GM21515 (cell line): ENCODE data around the gene REN.

Source experiments
- ATAC-seq: cut with Tn5 transposase; IDR thresholded peaks from one replicate; pipeline ENCODE4 v1.9.1; 2021; ENCODE audit not compliant: unreplicated experiment

REN gene

GRCh38 chr1:204110894-204111633 is 55.1 kb downstream of the REN start:
- no peak for ATAC-seq

DNA sequence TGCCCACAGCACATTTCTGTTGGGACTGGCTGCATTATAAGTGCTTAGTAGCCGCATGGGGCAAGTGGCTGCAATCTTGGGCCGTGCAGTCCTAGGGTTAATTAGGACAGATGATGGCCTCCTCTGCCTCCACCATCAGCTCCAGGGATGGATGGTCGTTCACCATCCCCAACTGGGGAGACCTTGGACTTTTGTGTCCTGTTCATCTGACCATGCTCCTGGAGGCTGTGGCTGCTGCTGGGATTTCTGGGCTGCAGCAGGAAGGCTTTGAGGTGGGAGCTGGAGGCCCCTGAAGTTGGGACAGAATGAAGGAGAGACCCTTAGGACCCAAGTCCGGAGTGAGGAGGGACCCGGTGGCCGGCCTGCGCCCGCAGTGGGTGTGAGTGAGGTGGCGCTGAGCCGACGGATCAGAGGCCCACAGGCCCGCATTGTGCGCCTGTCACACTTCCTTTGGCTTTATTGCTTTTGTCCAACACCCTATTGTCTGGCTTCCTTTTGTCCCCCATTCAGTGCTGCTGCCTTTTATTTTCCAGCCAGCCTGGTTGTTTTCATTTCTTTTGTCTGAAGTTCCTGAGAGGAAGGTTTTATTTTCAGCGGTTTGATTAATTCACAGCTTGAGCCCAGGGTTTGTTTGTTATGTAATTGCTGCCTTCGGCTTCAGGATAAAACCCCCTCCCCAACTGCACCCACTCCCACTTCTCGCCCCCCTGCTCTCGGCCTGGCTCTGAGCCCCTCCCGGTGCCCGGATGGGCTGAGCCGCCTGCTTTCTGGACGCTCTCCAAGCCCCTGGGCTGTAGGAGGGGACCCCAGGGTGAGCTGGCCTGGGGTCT is 57.6 kb downstream of the REN start:
- no peak for ATAC-seq

- ATAC-seq: no peak
Observed at GRCh38 chr1:204107892-204108291, 58.2 kb downstream of the REN start.

GRCh38 chr1:204106825-204107224 is 59.3 kb downstream of the REN start:
- ATAC-seq: no peak

DNA sequence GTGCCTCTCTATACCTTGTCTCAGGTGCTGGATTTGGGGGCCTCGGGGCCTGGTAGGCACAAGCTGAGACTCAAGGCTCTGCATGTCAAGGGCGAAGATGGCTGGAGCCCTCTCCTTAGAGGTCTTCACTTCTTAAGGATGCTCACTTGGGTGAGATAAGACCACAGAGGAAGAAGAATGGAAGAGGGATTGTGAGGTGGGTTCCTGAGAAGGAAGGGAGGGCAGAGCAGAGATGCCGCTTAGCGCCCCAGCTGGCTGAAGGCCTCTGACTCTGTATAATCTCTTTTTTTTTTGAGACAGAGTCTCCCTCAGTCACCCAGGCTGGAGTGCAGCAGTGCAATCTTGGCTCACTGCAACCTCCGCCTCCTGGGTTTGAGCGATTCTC is 61.0 kb downstream of the REN start:
- ATAC-seq: no peak
